HPDE6-E6E7 (cell line): ENCODE results near the gene RAB1B.

Experiments
- DNase-seq: peaks from one replicate; pipeline ENCODE4 v3.0.0; 2011; ENCODE audit warnings: missing footprints; ENCODE audit errors: extremely low spot score

The RAB1B gene

GRCh38 chr11:66284526-66285078 is 16.2 kb downstream of the RAB1B start:
- DNase-seq: no peak

- DNase-seq: no peak
Measured at GRCh38 chr11:66285250-66285947, 17.0 kb downstream of the RAB1B start.

GRCh38 chr11:66286699-66287098 is 18.3 kb downstream of the RAB1B start:
- no peak for DNase-seq

GRCh38 chr11:66287211-66287888 is 18.9 kb downstream of the RAB1B start:
- DNase-seq: no peak

- DNase-seq: no peak
Measured at GRCh38 chr11:66287889-66288670, 19.6 kb downstream of the RAB1B start.

GRCh38 chr11:66288671-66289547 is 20.5 kb downstream of the RAB1B start, which contains the start of gene YIF1A:
Gene YIF1A, minus strand, starts transcription at chr11:66289143. Its CDS starts 158 bp downstream, at chr11:66288985.
- DNase-seq: peak; percentile 100

- DNase-seq: no peak
Measured at GRCh38 chr11:66289548-66290329, 21.3 kb downstream of the RAB1B start.

- no peak for DNase-seq
Measured at GRCh38 chr11:66290330-66290621, 21.8 kb downstream of the RAB1B start.

GRCh38 chr11:66291303-66291705 is 22.9 kb downstream of the RAB1B start:
- no peak for DNase-seq

GRCh38 chr11:66291706-66292542 is 23.5 kb downstream of the RAB1B start, which contains the start of gene TMEM151A:
Gene TMEM151A, plus strand, starts transcription at chr11:66291894. Its CDS starts 120 bp downstream, at chr11:66292014.
- no peak for DNase-seq

GRCh38 chr11:66292543-66293332 is 24.3 kb downstream of the RAB1B start:
- DNase-seq: no peak

- DNase-seq: no peak
Measured at GRCh38 chr11:66293352-66293751, 24.9 kb downstream of the RAB1B start.

GRCh38 chr11:66293777-66294625 is 25.6 kb downstream of the RAB1B start:
- DNase-seq: no peak

GRCh38 chr11:66294626-66295620 is 26.5 kb downstream of the RAB1B start:
- no peak for DNase-seq

- no peak for DNase-seq
Measured at GRCh38 chr11:66297610-66298009, 29.2 kb downstream of the RAB1B start.

- no peak for DNase-seq
Measured at GRCh38 chr11:66299186-66299585, 30.7 kb downstream of the RAB1B start.

GRCh38 chr11:66302656-66303055 is 34.2 kb downstream of the RAB1B start:
- DNase-seq: no peak
